Head of caudate nucleus (tissue), 42 donors: ENCODE data around the gene PLXNA2.

Experiments used
- DNase-seq, 42 donors: peaks; one replicate each; pipeline versions ENCODE4 v3.0.0 to v3.0.0-alpha.2; 2020 to 2021; ENCODE audit warnings: mixed read lengths in 7 of 42
- intact Hi-C: fragments of 100-400 bp; cut with DNase I; formaldehyde crosslinking; loops from one replicate; pipeline ENCODE4 v1.15.0; 2022

PLXNA2 gene

DNA sequence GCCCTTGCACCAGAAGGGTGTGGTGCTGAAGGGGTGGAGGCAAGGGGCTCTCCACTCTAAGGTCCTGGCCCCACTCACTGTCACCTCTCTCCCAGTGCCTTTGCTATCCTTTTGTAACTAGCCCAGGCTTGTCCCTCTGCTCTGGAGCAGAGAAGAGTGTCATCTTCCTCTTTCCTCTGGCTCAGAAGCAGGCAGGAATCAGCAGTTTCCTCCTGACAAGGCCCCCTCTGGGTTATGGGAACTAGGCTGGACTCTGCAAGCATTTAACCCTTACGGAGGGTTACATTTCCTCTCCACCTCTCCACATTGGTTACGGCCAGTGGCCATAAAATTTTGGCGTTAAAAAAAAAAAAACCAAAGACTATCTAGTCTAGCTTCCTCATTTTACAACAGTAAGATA is 30.4 kb downstream of the PLXNA2 start:
- no peak for DNase-seq
- intact Hi-C loops = no loop called here

DNA sequence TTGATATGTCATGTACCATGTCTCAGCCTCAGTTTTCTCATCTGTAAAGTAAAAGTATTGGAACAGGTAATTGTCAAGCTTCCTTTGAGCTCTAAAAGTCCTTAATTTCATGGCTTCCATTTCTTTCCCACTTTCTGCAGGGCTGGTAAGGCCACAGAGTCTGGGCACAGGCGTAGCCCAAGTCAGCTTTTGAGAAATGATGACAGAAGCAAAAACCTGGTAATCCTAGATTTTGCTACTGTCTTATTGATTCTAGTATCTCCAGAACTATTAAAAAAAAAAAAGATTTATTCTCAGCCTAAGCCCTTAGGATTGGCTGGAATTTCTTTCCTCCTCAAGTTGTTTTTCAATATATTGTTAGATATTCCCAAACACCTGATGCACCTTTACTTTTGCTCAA is 31.3 kb downstream of the PLXNA2 start:
- intact Hi-C loops = no loop called here

DNA sequence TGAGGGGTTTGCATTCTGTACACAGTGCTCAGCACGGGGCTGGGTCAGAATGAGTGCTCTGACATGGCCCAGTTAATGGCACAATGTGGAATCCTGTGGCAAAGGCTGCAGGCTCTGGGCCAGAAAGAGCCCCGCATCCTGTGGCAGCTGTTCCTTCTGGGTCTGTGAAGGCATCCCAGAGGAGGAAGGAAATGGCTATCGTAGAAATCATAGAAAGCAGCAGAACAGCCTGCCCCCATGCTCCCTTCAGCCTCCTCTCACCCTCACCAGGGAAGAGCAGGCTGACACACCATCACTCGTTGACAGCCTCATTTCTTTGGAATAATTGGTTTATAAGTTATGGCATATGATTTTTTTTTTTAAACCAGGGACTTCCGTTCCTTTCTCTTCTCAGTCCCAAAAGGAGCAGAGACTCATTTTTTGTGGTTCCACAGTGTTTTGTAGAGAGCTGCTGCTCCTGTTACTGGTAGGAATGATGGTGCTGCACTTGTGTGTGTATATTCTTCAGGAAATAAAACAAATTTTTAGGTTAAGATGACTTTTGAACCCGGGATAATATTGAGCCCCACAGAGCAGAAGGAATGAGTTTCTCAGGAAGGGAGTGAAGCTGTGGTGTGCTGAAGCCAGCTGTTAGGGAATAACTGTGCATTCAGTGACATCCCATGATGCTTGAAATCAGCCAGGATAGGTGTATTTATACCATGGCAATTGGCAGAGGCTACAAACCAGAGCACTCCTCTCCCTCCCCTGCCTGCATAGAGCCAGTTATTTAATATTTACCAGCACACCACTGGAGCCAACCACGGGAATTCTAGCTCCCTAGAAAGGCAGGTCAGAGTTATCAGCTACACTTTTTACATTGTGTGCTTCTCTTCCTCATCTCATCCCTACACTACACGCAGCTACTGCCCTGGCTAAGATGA is 32.0 kb downstream of the PLXNA2 start:
- DNase-seq = peak in 8 of 42 donors; percentile 23 to 56 (median 42)
- intact Hi-C loops = no loop called here

More for the DNA sequence above, 31.3 kb downstream of the PLXNA2 start:
- DNase-seq = no peak

DNA sequence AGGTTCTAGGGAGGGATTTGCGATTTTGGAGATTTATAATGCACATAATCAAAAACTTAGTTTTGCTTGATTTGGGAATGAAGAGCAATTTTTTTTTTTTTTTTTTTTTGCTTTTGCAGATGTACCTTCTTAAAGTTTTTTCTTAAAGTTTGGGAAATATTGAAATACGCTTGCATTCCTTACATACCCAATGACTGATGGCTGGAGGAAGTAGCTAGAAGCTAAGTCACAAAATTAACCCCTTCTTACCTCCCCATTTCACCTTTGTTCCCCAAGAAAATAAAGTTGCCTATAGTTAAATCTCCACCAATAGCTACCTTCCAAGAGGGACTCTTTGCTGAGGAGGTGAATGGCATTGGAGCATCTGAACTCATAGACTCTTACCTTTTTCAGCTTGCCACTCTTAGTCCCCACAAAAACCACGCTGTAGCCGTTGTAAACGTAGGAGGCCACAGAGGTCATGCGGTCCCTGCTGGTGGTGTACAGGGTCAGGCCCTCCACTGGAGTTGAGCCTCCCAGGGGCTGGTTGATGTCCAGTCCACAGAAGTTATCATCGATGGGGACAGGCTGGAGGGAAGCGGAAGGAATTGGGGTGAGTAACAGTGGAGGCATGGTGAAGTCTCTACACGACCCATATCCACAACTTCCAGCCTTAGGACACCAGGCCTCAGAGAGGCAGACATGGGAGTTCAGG is 34.1 kb downstream of the PLXNA2 start:
- intact Hi-C loops = no loop called here
- no peak for DNase-seq

DNA sequence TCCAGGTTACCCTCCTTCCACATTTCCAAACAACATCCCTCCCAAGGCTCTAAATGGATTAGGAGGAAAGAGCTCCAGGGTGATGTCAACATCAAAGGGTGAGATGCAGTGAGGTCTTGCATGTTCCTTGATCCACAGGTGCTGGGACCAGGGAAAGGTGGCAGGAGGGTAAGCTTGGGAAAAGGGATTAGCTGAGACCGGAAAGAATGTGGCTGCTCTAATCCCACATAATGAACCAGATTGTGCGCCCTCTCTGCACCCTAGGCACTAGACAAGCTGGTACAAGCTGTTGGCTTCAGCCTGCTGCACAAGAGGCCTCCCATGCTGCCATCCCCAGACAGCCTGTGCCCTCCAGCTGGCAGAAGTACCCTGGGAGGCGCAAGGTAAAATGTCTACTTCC is 34.9 kb downstream of the PLXNA2 start:
- DNase-seq = no peak
- intact Hi-C loops = no loop called here

DNA sequence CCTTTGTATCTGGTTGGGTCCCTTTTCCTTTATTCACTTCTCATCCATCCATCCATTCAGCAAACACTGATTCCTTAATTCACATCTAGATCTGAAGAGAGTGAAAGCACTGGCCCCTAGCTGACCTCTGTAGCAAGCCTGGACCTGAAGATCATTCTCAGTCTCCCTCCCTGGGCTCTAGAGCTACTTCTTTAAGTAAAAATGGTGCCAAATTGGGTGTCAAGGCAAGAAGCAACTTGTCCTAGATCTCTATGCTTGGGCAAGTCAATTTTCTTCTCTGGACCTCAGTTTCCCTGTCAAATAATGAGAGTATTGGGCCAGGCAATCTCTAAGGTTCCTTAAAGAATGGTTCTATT is 36.1 kb downstream of the PLXNA2 start:
- no peak for DNase-seq
- intact Hi-C loops = no loop called here

DNA sequence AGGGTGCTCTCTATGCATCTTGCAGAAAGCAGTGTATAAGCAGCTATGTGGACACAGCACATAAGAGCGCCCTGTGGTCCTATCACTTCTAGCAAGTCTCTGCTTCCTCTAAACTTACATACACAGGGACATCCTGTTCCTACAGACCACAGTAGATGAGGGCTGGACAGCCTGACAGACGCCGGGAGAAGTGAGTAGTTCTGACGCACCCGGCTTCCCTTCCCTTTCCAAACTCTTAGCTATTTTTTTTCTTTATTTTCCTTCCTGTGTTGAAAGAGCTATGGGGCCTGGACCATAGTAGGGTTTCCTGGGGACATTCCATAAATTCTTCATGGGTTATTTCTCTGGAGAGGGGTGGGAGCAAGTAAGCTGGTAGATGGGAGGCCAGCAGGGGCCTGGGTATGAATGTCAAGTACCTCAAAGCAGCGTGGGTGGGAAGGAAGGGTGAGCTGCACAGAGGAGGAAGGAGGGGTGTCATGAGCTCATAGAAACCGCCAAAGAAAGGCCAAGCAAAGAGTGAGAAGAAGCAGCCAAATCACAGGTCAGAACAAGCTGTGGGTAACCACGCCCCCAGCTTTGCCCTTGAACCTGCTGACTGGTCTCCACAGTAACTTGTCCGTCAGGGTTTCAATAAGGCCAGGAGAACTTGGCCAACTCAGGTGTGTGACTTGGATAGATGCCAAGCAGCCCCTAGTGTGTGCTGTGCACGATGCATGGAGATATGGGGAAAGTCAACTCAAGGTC is 36.6 kb downstream of the PLXNA2 start:
- DNase-seq = no peak

DNA sequence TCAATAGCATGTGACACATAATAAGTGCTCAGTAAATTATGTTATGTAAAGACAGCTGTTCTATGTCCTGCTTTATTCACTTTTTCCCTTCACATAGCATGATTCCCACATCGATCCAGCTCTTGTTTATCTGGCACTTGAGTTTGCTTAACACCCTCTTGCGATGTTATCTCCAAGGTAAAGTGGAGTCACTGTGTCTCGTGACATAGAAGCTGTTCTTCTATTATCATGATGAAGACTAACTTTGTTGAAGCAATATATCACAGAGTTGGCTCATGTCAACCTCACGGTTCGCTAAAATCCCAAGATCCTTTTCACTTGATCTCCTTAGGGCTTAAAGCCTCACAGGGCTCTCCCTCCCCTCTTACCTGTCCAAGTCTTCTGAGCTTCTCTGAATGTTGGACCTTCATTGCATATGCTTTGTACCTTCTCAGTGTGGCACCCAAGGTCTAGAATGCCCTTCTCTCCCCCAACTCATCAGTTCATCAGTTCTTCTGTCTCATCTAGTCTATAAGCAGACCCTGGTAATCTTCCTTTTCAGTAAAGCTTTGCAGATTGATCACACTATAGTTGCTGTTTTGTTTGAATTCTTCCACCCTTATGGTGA is 38.0 kb downstream of the PLXNA2 start:
- intact Hi-C loops = no loop called here
- DNase-seq = no peak

More for the DNA sequence above, 36.6 kb downstream of the PLXNA2 start:
- intact Hi-C loops = no loop called here

DNA sequence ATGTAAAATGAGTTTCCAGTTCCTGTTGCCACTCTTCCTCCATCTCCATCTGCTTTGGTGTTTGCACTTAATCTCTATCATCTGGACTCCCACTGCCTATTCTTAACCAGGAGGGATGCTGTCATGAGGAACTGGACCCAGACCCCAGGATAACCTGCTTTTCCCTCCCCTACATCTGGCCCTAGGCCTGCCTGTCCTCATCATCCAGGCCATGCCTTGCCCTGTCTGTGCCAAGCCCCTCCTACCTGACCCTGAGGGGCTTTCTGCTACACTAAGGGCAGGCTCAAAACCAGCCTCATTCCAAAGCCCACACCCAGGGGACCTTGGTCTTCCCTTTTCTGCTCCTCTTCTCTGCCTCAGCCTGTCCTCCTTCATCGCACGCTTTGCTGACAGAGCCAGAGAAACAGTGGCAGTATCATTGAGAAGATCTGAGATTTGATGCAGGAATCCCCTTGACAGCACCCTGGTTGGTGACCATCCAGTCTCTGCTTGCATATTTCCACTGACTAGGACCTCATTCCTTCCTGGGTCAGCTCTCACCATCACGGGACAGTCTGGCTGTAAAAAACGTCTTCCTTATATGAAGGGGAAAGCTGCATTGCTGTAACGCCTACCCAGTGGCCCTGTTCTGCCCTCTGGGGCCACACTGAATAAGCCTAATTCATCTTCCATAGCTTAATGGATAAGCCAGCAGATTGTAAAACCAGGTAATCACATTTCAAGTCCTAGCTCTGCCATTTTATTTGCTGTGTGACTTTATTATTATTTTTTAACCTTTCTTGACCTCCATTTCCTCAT is 38.8 kb downstream of the PLXNA2 start:
- DNase-seq = no peak
- intact Hi-C loops = no loop called here

DNA sequence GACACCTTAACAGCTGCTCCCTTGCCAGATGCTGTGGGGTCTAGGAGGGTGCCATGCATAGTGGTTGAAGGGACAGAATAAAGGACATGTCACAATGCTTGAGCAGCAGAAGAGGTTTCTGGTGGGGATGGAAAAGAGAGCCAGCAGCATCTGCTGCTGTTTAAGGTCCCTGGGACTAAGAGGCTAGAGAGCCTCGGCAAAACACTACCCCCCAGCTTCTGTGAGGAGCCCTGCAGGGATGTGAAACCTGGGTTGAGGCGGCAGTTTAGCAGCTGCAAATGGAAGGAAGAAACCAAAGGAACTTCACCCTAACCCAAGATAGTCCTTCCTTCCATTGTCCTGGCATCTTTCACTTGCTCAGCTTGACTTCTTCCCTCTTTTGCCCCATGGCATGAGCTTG is 39.4 kb downstream of the PLXNA2 start:
- intact Hi-C loops = no loop called here

DNA sequence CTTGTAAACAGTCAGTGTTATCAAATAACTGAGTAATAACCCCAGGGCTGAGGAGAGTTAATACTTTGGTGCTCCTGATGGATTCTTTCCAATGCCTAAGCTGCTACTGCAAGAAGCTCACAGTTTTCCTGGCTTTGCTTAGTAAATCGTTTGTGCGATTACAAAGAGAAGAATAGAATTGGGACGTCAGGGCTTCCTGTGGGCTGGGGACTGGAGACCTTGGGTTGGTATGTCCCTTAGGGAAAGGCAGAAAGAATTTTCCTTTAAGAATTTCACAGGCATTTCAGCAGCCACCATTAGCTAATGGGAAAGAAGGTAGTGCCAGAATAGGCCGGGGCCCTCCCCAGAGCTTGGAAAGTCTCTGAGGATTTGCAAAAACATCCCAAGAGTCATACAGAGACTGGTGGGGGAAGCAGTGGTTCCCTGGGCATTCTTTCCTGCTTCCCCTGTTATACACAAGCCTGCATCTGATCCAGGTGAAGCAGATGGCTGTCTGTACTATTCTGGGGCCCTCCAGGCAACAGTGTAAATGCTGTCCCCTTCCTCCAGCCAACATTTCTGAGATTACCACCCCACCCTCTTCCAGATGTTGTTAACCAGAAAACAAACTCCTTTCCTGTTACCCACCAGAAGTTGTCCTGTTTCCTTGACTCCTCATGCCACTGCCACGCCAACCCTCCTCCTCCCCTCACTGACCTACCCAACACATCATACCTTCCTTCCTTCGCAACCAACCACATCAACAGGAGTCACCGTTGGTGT is 40.2 kb downstream of the PLXNA2 start:
- DNase-seq = no peak
- intact Hi-C loops = no loop called here

More for the DNA sequence above, 39.4 kb downstream of the PLXNA2 start:
- no peak for DNase-seq

DNA sequence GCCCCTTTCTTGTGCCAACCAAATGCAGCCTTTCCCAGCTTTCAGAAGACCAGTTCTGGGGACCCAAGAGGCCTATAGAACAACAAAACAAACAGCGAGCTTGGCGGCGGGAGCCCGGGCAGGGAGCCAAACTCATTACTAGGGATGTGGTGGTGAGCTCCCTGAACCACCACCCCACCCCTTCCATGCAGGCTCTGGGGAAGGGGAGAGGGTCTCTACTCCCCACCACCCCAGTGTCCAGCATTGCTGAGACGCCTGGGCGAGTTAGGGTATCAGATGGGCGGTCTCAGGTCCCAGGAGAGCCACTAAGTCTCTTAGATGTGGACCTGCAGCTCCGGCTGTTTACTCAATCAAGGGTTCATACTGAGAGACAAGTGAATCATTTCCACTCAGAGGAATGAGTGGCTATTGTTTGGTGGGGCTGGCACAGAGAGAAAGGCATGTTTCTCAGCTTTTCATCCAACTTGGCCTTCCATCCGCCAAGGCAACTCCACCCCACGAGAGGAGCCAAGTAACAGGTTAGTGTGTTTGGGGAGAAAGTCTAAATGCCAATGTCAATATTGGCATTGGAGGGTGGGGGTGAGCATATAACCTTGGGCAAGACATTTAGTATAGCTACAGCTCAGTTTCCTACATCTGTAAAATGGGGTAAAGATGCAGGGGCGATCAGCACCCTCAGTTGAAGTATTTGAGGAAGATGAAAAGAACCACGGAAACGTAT is 40.9 kb downstream of the PLXNA2 start:
- DNase-seq = peak in 35 of 42 donors; percentile 34 to 78 (median 55)

DNA sequence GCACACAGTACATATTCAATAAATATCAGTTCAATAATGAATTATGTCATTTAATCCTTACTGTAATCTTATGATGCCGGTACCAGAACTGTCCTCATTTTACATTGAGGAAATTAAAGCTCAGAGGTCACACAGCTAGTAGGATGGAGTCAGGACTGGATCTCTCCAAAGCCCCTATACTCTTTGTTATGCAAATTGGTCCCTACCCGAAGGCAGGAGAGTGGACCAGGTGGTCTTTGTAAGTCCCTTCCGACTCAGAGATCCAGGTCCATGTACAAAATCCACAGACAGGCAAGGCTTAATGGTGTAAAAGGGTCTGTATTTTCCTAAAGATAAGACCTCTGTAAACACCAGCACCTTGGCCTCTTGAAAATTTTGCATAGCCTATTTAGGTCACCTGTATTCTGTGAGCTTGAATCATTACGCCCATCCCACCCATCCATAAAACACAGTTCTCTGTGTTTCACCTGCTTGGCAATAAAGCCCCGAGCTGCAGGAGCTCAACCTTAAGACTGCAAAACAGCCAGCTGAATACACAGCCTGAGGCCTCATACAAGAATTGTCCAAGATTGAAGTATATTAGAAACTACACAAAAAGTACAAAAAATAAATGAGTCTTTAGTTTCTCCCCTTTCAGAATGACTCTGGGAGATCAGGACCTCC is 41.7 kb downstream of the PLXNA2 start:
- intact Hi-C loops = no loop called here
- no peak for DNase-seq

More for the DNA sequence above, 40.9 kb downstream of the PLXNA2 start:
- intact Hi-C loops = no loop called here

DNA sequence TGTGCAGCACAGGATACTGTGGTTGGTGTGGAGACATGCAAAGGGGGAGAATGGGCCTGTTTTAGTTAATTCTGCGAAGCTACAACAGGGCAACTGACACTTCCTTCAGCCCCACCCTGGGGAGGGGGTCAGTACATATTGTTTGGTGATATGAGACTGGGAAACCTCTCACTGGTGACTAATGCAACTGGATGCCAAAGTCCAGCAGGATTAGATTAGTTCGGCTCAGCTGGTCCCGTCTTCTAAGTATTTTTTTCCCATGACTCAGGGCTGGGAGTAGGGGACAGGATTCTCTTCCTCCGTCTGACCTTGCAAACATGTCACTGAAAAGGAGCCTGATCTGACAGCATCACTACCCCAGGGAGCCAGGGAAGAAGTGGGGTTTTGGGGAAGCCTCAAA is 43.0 kb downstream of the PLXNA2 start:
- DNase-seq = no peak
- intact Hi-C loops = no loop called here

DNA sequence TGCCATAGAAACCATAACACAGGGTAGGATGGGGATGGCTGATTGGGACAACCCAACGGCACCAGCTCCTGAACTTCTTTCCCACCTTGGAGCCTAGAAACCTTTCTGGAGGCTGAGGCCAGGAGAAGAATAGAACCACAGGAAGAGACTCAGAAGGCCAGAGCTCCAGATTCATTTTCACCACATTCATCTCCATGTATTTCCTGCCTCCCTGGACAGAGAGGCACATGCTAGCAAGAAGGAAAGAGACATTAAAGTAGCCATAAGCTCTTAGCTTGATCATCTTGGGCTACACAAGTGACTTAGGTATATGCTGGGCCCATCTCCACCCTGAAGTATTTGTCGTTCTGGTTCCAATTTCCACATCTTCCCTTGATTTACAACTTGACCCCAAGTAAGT is 44.1 kb downstream of the PLXNA2 start:
- intact Hi-C loops = no loop called here
- no peak for DNase-seq

DNA sequence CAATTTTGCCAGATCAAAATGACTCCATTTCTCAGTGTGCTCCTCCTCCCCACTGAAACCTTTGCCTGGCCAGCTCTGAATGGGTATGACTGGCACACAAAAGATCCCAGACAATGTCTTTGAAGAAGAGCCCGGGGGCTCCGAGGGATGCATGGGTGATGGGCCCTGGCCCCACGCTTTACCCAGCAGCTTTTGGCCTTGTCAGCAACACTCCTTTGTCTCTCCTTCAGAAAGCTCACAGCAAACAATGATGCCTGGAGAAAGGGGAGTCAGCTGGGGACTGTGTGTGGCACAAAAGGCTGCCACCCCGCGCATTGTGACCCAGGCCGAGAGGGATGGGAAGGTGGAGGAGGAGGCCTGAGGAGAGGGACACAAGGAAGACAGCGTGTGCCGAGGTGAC is 45.9 kb downstream of the PLXNA2 start:
- no peak for DNase-seq
- intact Hi-C loops = no loop called here

DNA sequence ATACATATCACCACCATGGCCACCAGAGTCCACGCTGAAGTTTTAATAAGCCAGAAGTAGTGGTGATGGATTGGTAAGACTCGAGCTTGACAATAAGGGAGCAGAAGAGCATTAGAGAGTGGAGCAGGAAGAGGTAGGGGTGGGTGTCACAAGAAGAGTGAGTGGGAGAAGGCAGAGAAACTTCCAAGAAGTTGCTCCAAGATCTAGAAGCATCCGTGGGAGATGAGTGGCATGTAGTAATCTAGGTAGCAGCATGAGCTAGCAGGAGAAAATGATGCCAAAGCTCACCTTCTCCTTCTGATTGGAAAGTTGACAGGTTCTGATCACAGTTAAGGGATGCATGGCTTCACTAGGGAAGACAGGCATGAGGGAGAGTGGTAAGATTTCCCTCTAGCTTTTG is 49.2 kb downstream of the PLXNA2 start:
- DNase-seq = peak in 19 of 42 donors; percentile 35 to 87 (median 58)
- intact Hi-C loops = no loop called here
